OCI-LY7 (cell line): ENCODE results near the gene PSENEN. TPM values are rescaled to one million over a fixed set of nuclear protein-coding genes. Genes with fewer than 3 reads are reported as not detected.

Source experiments
- BruUV-seq: library from RNA; stranded (reverse); fragments of 400-500 nt; replicated peaks from 2 replicates; lab custom pipeline; 2021; lab: Mats Ljungman, UMichigan
- CTCF ChIA-PET: fragments of 300-600 bp; sonication (Branson Sonifier 250); formaldehyde crosslinking; loops from one replicate; lab custom pipeline; 2022; ENCODE audit warnings: antibody characterized with exemption; ENCODE audit not compliant: unreplicated experiment; lab: Charles Lee
- POLR2A ChIA-PET: fragments of 300-600 bp; sonication (Branson Sonifier 250); formaldehyde crosslinking; loops from one replicate; lab custom pipeline; 2022; ENCODE audit warnings: antibody characterized with exemption; lab: Charles Lee
- DNase-seq: peaks from one replicate; pipeline ENCODE4 v3.0.0-alpha.2; 2015; ENCODE audit warnings: low spot score
- H2AFZ ChIP-seq: fragments of 200-600 bp; sonication (generic), shearing (Covaris generic); 2 replicates; pipeline ENCODE4 v1.6.1; 2014; ENCODE audit warnings: mild to moderate bottlenecking, antibody characterized with exemption, low read length, moderate library complexity
- H3K27ac ChIP-seq: fragments of 200-600 bp; sonication (generic); 2 replicates; pipeline ENCODE4 v1.5.1; 2014; ENCODE audit warnings: mixed run types, low read depth, mild to moderate bottlenecking, moderate library complexity, low read length, inconsistent platforms; ENCODE audit not compliant: poor library complexity, severe bottlenecking
- H3K36me3 ChIP-seq: fragments of 200-600 bp; sonication (generic); 2 replicates; pipeline ENCODE4 v1.6.1; 2014; ENCODE audit warnings: mild to moderate bottlenecking, antibody characterized with exemption, low read length, moderate library complexity, mixed read lengths; ENCODE audit not compliant: insufficient read depth
- H3K4me1 ChIP-seq: fragments of 200-600 bp; sonication (generic); 2 replicates; pipeline ENCODE4 v1.5.1; 2014; ENCODE audit warnings: mild to moderate bottlenecking, low read length; ENCODE audit not compliant: insufficient read depth, poor library complexity, severe bottlenecking
- H3K4me2 ChIP-seq: fragments of 200-600 bp; sonication (generic); 2 replicates; pipeline ENCODE4 v1.6.1; 2014; ENCODE audit warnings: mild to moderate bottlenecking, low read length
- H3K4me3 ChIP-seq: fragments of 200-600 bp; sonication (generic); 2 replicates; pipeline ENCODE4 v1.5.1; 2014; ENCODE audit warnings: mild to moderate bottlenecking, low read depth, low read length; ENCODE audit not compliant: poor library complexity, severe bottlenecking
- H3K79me2 ChIP-seq: fragments of 200-600 bp; sonication (generic); 2 replicates; pipeline ENCODE4 v1.6.1; 2016; ENCODE audit warnings: low read depth, mild to moderate bottlenecking, low read length, moderate library complexity, mixed read lengths; ENCODE audit not compliant: insufficient read depth
- H3K9me2 ChIP-seq: fragments of 200-600 bp; sonication (generic); 2 replicates; pipeline ENCODE4 v1.6.1; 2016; ENCODE audit warnings: mild to moderate bottlenecking, low read length, mixed read lengths; ENCODE audit not compliant: insufficient read depth
- H3K9me3 ChIP-seq: fragments of 200-600 bp; sonication (generic); 2 replicates; pipeline ENCODE4 v1.6.1; 2014; ENCODE audit warnings: mild to moderate bottlenecking, mixed run types, low read length, mixed read lengths
- H4K20me1 ChIP-seq: fragments of 200-600 bp; sonication (generic); 2 replicates; pipeline ENCODE4 v1.6.1; 2014; ENCODE audit warnings: mild to moderate bottlenecking, antibody characterized with exemption, low read length, moderate library complexity, mixed read lengths; ENCODE audit not compliant: insufficient read depth
- EZH2phosphoT487 ChIP-seq: fragments of 200-600 bp; sonication (generic); IDR thresholded peaks from 2 replicates; pipeline ENCODE4 v1.6.1; 2018; ENCODE audit warnings: low read depth, borderline replicate concordance, mild to moderate bottlenecking, mixed run types, antibody characterized with exemption, low read length, moderate library complexity, mixed read lengths
- intact Hi-C: fragments of 100-400 bp; cut with micrococcal nuclease; formaldehyde crosslinking; loops from one replicate; pipeline ENCODE4 v1.10.0; 2022; ENCODE audit not compliant: unreplicated experiment
- total RNA-seq, 2 experiments: library from RNA; depleted of rRNA in 1 of 2; stranded (reverse); fragments of >200 nt in 1 of 2; shearing (Covaris generic) in 1 of 2; gene quantifications; 2 replicates each; pipeline ENCODE4 v1.2.3, GENCODE V29; 2014 to 2022
- TF ChIP-seq, protein P1 (sequence below): fragments of 200-600 bp; sonication (generic); conservative IDR thresholded peaks from 2 replicates; pipeline ENCODE4 v1.5.1; 2014; ENCODE audit warnings: mild to moderate bottlenecking, antibody characterized with exemption, low read length, moderate library complexity, mixed read lengths

Gene PSENEN
- total RNA-seq, 2 experiments from 2014 or later = 25.7 to 51.0 TPM

GRCh38 chr19:35755131-35755549 lies 9.7 kb downstream of the PSENEN start:
- Histone ChIP-seq H2AFZ (no peak overlapping the region), H3K9me3 (no peaks in the 10 kb centered on the region), H4K20me1 (no peaks in the 10 kb centered on the region), H3K36me3 (peaks cover 11% of the 10 kb centered on the region), H3K27ac (no peak overlapping the region), H3K4me2 (no peak overlapping the region), H3K4me1 (peaks cover 21% of the 10 kb centered on the region), H3K79me2 (peaks cover 13% of the 10 kb centered on the region; the same call in 1 of the 2 replicates), H3K9me2 (no peaks in the 10 kb centered on the region), H3K4me3 (no peak overlapping the region)
- intact Hi-C loops = loop anchor here (5.0 kb wide), 2 partner anchors 38 to 147 kb away; partner anchors contain the start of genes HCST, KMT2B and NFKBID
- TF ChIP-seq, protein P1, sequence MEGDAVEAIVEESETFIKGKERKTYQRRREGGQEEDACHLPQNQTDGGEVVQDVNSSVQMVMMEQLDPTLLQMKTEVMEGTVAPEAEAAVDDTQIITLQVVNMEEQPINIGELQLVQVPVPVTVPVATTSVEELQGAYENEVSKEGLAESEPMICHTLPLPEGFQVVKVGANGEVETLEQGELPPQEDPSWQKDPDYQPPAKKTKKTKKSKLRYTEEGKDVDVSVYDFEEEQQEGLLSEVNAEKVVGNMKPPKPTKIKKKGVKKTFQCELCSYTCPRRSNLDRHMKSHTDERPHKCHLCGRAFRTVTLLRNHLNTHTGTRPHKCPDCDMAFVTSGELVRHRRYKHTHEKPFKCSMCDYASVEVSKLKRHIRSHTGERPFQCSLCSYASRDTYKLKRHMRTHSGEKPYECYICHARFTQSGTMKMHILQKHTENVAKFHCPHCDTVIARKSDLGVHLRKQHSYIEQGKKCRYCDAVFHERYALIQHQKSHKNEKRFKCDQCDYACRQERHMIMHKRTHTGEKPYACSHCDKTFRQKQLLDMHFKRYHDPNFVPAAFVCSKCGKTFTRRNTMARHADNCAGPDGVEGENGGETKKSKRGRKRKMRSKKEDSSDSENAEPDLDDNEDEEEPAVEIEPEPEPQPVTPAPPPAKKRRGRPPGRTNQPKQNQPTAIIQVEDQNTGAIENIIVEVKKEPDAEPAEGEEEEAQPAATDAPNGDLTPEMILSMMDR = no peak
- no peak for TF ChIP-seq EZH2phosphoT487
- no TSS peak for BruUV-seq
- ChIA-PET POLR2A (no interaction called here), CTCF (no interaction called here)
- no peak for DNase-seq

DNA sequence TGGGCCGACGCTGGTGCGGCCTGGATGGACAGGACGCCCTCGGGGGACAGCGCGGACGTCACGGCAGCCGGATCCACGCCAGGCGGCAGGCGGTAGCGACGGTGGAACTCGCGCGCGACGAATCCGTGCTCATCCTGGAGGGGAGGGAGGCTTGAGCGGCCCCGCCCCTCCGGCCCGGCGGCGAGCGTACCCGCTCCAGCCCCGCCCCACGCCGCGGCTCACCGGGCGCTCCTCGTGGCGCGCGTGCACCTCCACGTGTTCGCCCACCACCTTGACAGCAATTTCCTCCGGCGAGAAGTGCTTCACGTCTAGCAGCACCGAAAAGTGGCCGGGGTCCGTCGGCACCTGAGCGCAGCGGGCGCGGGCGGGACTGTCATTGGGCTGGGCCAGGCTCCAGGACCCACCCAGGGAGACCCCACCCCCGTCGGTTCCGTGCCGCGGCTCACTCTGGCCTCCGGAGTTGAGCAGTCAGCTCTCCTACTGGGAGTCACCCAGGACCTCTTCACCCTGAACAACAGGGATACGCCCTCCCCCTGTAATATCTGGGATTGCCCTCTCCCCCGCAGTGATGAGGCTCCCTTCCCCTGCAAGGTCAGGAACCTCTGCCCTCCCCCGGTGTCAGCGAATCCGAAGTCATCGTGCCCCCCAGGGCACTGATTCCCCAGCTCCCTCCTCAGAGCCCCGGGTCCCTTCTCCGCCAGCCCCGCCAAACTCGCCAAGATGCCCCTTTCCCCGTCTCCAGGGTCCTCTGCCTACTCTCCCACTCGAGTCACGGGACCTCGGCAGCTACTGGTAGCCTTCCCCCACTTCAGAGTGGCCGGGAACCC lies 10.3 kb downstream of the PSENEN start:
- POLR2A ChIA-PET = no interaction called here
- CTCF ChIA-PET = no interaction called here

More for the DNA sequence above, 10.3 kb downstream of the PSENEN start:
- BruUV-seq = no TSS peak
- intact Hi-C loops = loop anchor here (5.0 kb wide), 2 partner anchors 38 to 147 kb away; partner anchors contain the start of genes HCST, KMT2B and NFKBID
- Histone ChIP-seq H2AFZ (no peak overlapping the region), H3K9me2 (no peaks in the 10 kb centered on the region), H3K4me1 (peaks cover 21% of the 10 kb centered on the region), H4K20me1 (no peaks in the 10 kb centered on the region), H3K4me2 (no peak overlapping the region), H3K79me2 (peaks cover 13% of the 10 kb centered on the region; the same call in 1 of the 2 replicates), H3K9me3 (0 out of 2 replicates have a peak, but pooled peaks cover 6% of the 10 kb centered on the region), H3K4me3 (no peak overlapping the region), H3K36me3 (peaks cover 17% of the 10 kb centered on the region), H3K27ac (no peak overlapping the region)
- TF ChIP-seq, protein P1 = no peak
- no peak for TF ChIP-seq EZH2phosphoT487
- DNase-seq = no peak
